ENCODE measurements around the gene BAG5.

DNA sequence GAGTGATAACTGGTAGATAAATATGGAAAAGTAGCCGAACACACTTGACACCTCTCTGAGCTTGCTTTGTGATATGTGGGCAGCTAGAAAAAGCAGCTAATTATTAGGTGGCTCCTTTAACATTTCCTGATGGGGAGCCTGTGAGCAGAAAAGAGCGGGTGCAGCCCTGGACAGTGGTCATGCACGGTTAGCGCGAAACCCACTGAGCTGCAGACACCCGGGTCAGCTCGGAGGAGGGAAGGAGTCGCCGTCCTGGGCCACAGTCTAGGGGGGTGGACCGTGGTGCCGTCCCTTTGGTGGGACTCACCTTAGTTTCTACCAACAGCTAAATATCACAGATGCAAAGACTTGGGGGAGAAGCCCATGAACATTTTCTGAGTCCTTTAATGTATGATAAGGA is 7.0 kb upstream of the BAG5 start:
- TF ChIP-seq CTCF (IDR thresholded peaks at IDR 0.05) (no peak), PRDM15 (CRISPR knock-in tag; IDR thresholded peaks at IDR 0.05) (no peak), CREM (CRISPR knock-in tag; IDR thresholded peaks at IDR 0.05) (no peak), USF2 (CRISPR knock-in tag; IDR thresholded peaks at IDR 0.05) (no peak), ZNF423 (CRISPR knock-in tag; IDR thresholded peaks at IDR 0.05) (no peak), NR2C2 (CRISPR knock-in tag; IDR thresholded peaks at IDR 0.05) (no peak), FOXK1 (CRISPR knock-in tag; IDR thresholded peaks at IDR 0.05) (no peak)
- TF ChIP-seq, protein P1, sequence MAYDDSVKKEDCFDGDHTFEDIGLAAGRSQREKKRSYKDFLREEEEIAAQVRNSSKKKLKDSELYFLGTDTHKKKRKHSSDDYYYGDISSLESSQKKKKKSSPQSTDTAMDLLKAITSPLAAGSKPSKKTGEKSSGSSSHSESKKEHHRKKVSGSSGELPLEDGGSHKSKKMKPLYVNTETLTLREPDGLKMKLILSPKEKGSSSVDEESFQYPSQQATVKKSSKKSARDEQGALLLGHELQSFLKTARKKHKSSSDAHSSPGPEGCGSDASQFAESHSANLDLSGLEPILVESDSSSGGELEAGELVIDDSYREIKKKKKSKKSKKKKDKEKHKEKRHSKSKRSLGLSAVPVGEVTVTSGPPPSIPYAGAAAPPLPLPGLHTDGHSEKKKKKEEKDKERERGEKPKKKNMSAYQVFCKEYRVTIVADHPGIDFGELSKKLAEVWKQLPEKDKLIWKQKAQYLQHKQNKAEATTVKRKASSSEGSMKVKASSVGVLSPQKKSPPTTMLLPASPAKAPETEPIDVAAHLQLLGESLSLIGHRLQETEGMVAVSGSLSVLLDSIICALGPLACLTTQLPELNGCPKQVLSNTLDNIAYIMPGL (CRISPR knock-in tag; IDR thresholded peaks at IDR 0.05): no peak

Measured in WTC11 (cell line).